H1 (cell line): ENCODE results near the gene MTMR2. TPM values are rescaled to one million over a fixed set of nuclear protein-coding genes. Genes with fewer than 3 reads are reported as not detected.

Experiments used
- CTCF ChIA-PET: fragments of 300-600 bp; sonication (Branson Sonifier 250); formaldehyde crosslinking; loops from one replicate; lab custom pipeline; 2021; ENCODE audit not compliant: partially characterized antibody; lab: Charles Lee
- POLR2A ChIA-PET: fragments of 300-600 bp; sonication (Branson Sonifier 250); formaldehyde crosslinking; loops from one replicate; lab custom pipeline; 2021; ENCODE audit warnings: inconsistent platforms; ENCODE audit not compliant: partially characterized antibody; lab: Charles Lee
- DNase-seq, 2 experiments: peaks; one replicate each; pipeline versions ENCODE4 v3.0.0 to v3.0.0-alpha.2; 2010 to 2022; ENCODE audit warnings: low spot score in 2 of 2, low read depth in 1 of 2, mixed read lengths in 1 of 2
- FAIRE-seq: peaks from 2 replicates; lab custom pipeline; 2011; peaks lifted over from hg19 to GRCh38; lab: Jason Lieb, UNC
- H2AFZ ChIP-seq: 2 replicates; pipeline ENCODE4 v1.8.1; 2012; ENCODE audit warnings: low read length, inconsistent platforms
- H2AK5ac ChIP-seq: 2 replicates; pipeline ENCODE4 v1.6.1; 2013; ENCODE audit warnings: low read depth, low read length
- H2BK120ac ChIP-seq: replicated peaks from 2 replicates; pipeline ENCODE3; 2013; ENCODE audit warnings: low read depth, low read length, inconsistent platforms
- H2BK12ac ChIP-seq: 2 replicates; pipeline ENCODE4 v1.6.1; 2013; ENCODE audit warnings: low read depth, low read length
- H2BK15ac ChIP-seq: 2 replicates; pipeline ENCODE4 v1.6.1; 2013; ENCODE audit warnings: low read length
- H2BK20ac ChIP-seq: 2 replicates; pipeline ENCODE4 v1.6.1; 2013; ENCODE audit warnings: low read length
- H2BK5ac ChIP-seq: 2 replicates; pipeline ENCODE4 v1.6.1; 2013; ENCODE audit warnings: low read depth, low read length
- H3K14ac ChIP-seq: 2 replicates; pipeline ENCODE4 v1.6.1; 2013; ENCODE audit warnings: inconsistent platforms; ENCODE audit not compliant: insufficient read length
- H3K18ac ChIP-seq: 2 replicates; pipeline ENCODE4 v1.6.1; 2013; ENCODE audit warnings: low read length; ENCODE audit errors: extremely low read depth
- H3K23ac ChIP-seq: 2 replicates; pipeline ENCODE4 v1.6.1; 2013; ENCODE audit warnings: inconsistent platforms; ENCODE audit not compliant: insufficient read length
- H3K23me2 ChIP-seq: 2 replicates; pipeline ENCODE4 v1.6.1; 2013; ENCODE audit warnings: low read depth, low read length
- H3K27ac ChIP-seq: 2 replicates; pipeline ENCODE4 v1.6.1; 2011; ENCODE audit warnings: low read depth, low read length, inconsistent platforms
- H3K27me3 ChIP-seq, 4 experiments: replicated peaks in 1 of 4; 1 replicate in 1 of 4; 2 replicates in 3 of 4; pipeline versions ENCODE4 v1.6.1 to v1.8.1; 2011 to 2013; ENCODE audit warnings: low read length in 3 of 4, mild to moderate bottlenecking in 3 of 4, inconsistent platforms in 2 of 4, mixed read lengths in 2 of 4, moderate library complexity in 1 of 4; ENCODE audit not compliant: control insufficient read depth in 3 of 4, insufficient read depth in 3 of 4; ENCODE audit errors: extremely low read depth in 1 of 4
- H3K36me3 ChIP-seq, 4 experiments: 2 replicates each; pipeline versions ENCODE4 v1.6.1 to v1.8.1; 2011 to 2013; ENCODE audit warnings: mild to moderate bottlenecking in 4 of 4, low read length in 3 of 4, moderate library complexity in 2 of 4, control low read depth in 1 of 4, inconsistent platforms in 1 of 4; ENCODE audit not compliant: insufficient read depth in 4 of 4, control insufficient read depth in 2 of 4
- H3K4ac ChIP-seq: replicated peaks from 2 replicates; pipeline ENCODE3; 2013; ENCODE audit warnings: low read length, low read depth, mixed read lengths, inconsistent platforms; ENCODE audit not compliant: insufficient read length
- H3K4me1 ChIP-seq, 4 experiments: replicated peaks in 1 of 4; 1 replicate in 1 of 4; 2 replicates in 3 of 4; pipeline versions ENCODE4 v1.6.1 to v1.8.1; 2011 to 2013; ENCODE audit warnings: low read length in 3 of 4, inconsistent platforms in 2 of 4, mixed read lengths in 1 of 4; ENCODE audit not compliant: insufficient read depth in 4 of 4, control insufficient read depth in 3 of 4
- H3K4me2 ChIP-seq, 2 experiments: 2 replicates each; pipeline versions ENCODE4 v1.6.1 to v1.8.1; 2011 to 2013; ENCODE audit warnings: low read depth in 2 of 2, low read length in 2 of 2, control low read depth in 1 of 2, inconsistent platforms in 1 of 2, mild to moderate bottlenecking in 1 of 2; ENCODE audit not compliant: insufficient read depth in 1 of 2
- H3K4me3 ChIP-seq, 4 experiments: fragments of 200-600, 300-600 bp in 1 of 4; sonication (generic), shearing (Covaris generic), sonication (Bioruptor Twin) in 1 of 4; 2 replicates each; pipeline versions ENCODE4 v1.5.1 to v1.8.1; 2011 to 2016; ENCODE audit warnings: low read length in 4 of 4, low read depth in 3 of 4, control low read depth in 2 of 4, inconsistent platforms in 2 of 4, mild to moderate bottlenecking in 2 of 4, mixed read lengths in 1 of 4, moderate library complexity in 1 of 4; ENCODE audit not compliant: insufficient read depth in 2 of 4; ENCODE audit errors: extremely low read depth in 1 of 4
- H3K56ac ChIP-seq: replicated peaks from 2 replicates; pipeline ENCODE3; 2013; ENCODE audit warnings: low read depth, mild to moderate bottlenecking, mixed read lengths, low read length, inconsistent platforms; ENCODE audit not compliant: insufficient read length
- H3K79me1 ChIP-seq: 2 replicates; pipeline ENCODE4 v1.6.1; 2013; ENCODE audit warnings: low read depth, low read length, control low read depth
- H3K79me2 ChIP-seq, 2 experiments: 2 replicates each; pipeline versions ENCODE4 v1.6.1 to v1.8.1; 2012 to 2013; ENCODE audit warnings: low read length in 2 of 2, mild to moderate bottlenecking in 2 of 2, inconsistent platforms in 1 of 2; ENCODE audit not compliant: insufficient read depth in 2 of 2, control insufficient read depth in 1 of 2
- H3K9ac ChIP-seq, 4 experiments: replicated peaks in 1 of 4; 1 replicate in 1 of 4; 2 replicates in 3 of 4; pipeline versions ENCODE4 v1.6.1 to v1.8.1; 2011 to 2013; ENCODE audit warnings: low read depth in 3 of 4, low read length in 3 of 4, control low read depth in 2 of 4, mild to moderate bottlenecking in 2 of 4, moderate library complexity in 2 of 4, inconsistent platforms in 1 of 4; ENCODE audit errors: extremely low read depth in 1 of 4
- H3K9me3 ChIP-seq, 2 experiments: 2 replicates each; pipeline versions ENCODE4 v1.6.1 to v1.8.1; 2012 to 2013; ENCODE audit warnings: mild to moderate bottlenecking in 2 of 2, moderate library complexity in 2 of 2, control low read depth in 1 of 2, inconsistent platforms in 1 of 2, low read depth in 1 of 2, low read length in 1 of 2, mixed read lengths in 1 of 2; ENCODE audit not compliant: insufficient read depth in 2 of 2
- H4K20me1 ChIP-seq, 2 experiments: replicated peaks in 1 of 2; 2 replicates each; pipeline versions ENCODE3 to v1.8.1; 2011 to 2013; ENCODE audit warnings: inconsistent platforms in 2 of 2, low read length in 2 of 2, mild to moderate bottlenecking in 1 of 2; ENCODE audit not compliant: insufficient read depth in 2 of 2, control insufficient read depth in 1 of 2
- H4K5ac ChIP-seq: 2 replicates; pipeline ENCODE4 v1.6.1; 2013; ENCODE audit warnings: low read length, low read depth, mixed read lengths, inconsistent platforms; ENCODE audit not compliant: insufficient read length
- H4K8ac ChIP-seq: 2 replicates; pipeline ENCODE4 v1.8.0; 2013; ENCODE audit warnings: mild to moderate bottlenecking, moderate library complexity, low read length, inconsistent platforms; ENCODE audit not compliant: insufficient read depth; ENCODE audit errors: extremely low read depth
- H4K91ac ChIP-seq: replicated peaks from 2 replicates; pipeline ENCODE3; 2013; ENCODE audit warnings: low read length, mixed read lengths, inconsistent platforms; ENCODE audit not compliant: insufficient read length
- BACH1 ChIP-seq: IDR thresholded peaks from 2 replicates; pipeline ENCODE4 v1.6.1; 2012; ENCODE audit warnings: low read length, improper control_type of control experiment
- CBX5 ChIP-seq: fragments of 300-800, 300-1000 bp; sonication (generic); IDR thresholded peaks from 2 replicates; pipeline ENCODE4 v1.7.1; 2016; ENCODE audit warnings: antibody characterized with exemption, low read length, low read depth
- CHD1 ChIP-seq: IDR thresholded peaks from 2 replicates; pipeline ENCODE4 v1.6.1; 2012; ENCODE audit warnings: low read depth, low read length, improper control_type of control experiment
- CTBP2 ChIP-seq: IDR thresholded peaks from 2 replicates; pipeline ENCODE4 v1.7.0; 2011; ENCODE audit warnings: borderline replicate concordance, mild to moderate bottlenecking, moderate library complexity, mixed read lengths, low read length; ENCODE audit not compliant: insufficient read depth, insufficient read length
- EGR1 ChIP-seq: IDR thresholded peaks from 2 replicates; pipeline ENCODE4 v1.6.1; 2011; ENCODE audit warnings: low read depth, low read length, borderline replicate concordance
- HDAC6 ChIP-seq: IDR thresholded peaks from one replicate; pipeline ENCODE4 v1.7.1; 2012; ENCODE audit warnings: low read depth, mild to moderate bottlenecking, inconsistent platforms, low read length, moderate library complexity
- KDM4A ChIP-seq: IDR thresholded peaks from one replicate; pipeline ENCODE4 v1.7.1; 2012; ENCODE audit warnings: low read depth, mild to moderate bottlenecking, moderate library complexity, low read length, inconsistent platforms; ENCODE audit not compliant: severe bottlenecking
- PHF8 ChIP-seq: fragments of 200-600 bp; sonication (generic); conservative IDR thresholded peaks from 2 replicates; pipeline ENCODE4 v1.7.1; 2012; ENCODE audit warnings: low read depth, mild to moderate bottlenecking, inconsistent platforms, low read length, moderate library complexity
- RXRA ChIP-seq: IDR thresholded peaks from 2 replicates; pipeline ENCODE4 v1.6.1; 2011; ENCODE audit warnings: low read depth, mild to moderate bottlenecking, low read length, moderate library complexity; ENCODE audit not compliant: insufficient read depth
- SIRT6 ChIP-seq: IDR thresholded peaks from one replicate; pipeline ENCODE4 v1.7.1; 2012; ENCODE audit warnings: low read length, inconsistent platforms
- YY1 ChIP-seq: IDR thresholded peaks from 2 replicates; pipeline ENCODE4 v1.6.1; 2011; ENCODE audit warnings: low read depth, mild to moderate bottlenecking, low read length
- WGBS, 2 experiments: shearing (Covaris generic) in 1 of 2; methylation state at CpG; one replicate each; pipeline versions ENCODE4 v1.1.6 to v1.1.7; 2013 to 2015; ENCODE audit warnings: low lambda C conversion rate in 2 of 2, mixed read lengths in 2 of 2, inconsistent platforms in 1 of 2, low coverage in 1 of 2, missing lambda C conversion rate in 1 of 2; ENCODE audit not compliant: insufficient replicate concordance in 2 of 2, insufficient coverage in 1 of 2, insufficient read length in 1 of 2; ENCODE audit errors: extremely low coverage in 1 of 2, missing lambda C conversion rate in 1 of 2; 5-methylcytosine and 5-hydroxymethylcytosine counted together
- polyA plus RNA-seq, 7 experiments: library from polyadenylated mRNA; depleted of rRNA in 3 of 7; stranded (reverse) in 5 of 7; unstranded in 2 of 7; fragments of >200 nt in 5 of 7; fragments of 200-250 nt in 2 of 7; gene quantifications; 1 replicate in 5 of 7; 2 replicates in 1 of 7; 4 replicates in 1 of 7; pipeline versions ENCODE4 v1.2.1 to v1.2.3, GENCODE V29; 2011 to 2013; ENCODE audit warnings: missing spikeins in 2 of 7, mixed read lengths in 2 of 7
- total RNA-seq: library from RNA; stranded (reverse); fragmentation: NEBNext Ultra II Directional; extraction: Animal tissue kit (Norgen Biotek cat#: 25700); gene quantifications from 2 replicates; pipeline ENCODE4 v1.2.1, GENCODE V29; 2021
- TF ChIP-seq, protein P1 (sequence below), 3 experiments: IDR thresholded peaks; 1 replicate in 2 of 3; 2 replicates in 1 of 3; pipeline versions ENCODE4 v1.5.1 to v1.6.1; 2011; ENCODE audit warnings: low read length in 3 of 3, mild to moderate bottlenecking in 3 of 3, inconsistent platforms in 2 of 3, low read depth in 1 of 3, moderate library complexity in 1 of 3; ENCODE audit not compliant: insufficient read depth in 1 of 3; ENCODE audit errors: control extremely low read depth in 1 of 3

Gene MTMR2
- total and polyA plus RNA-seq, 2 of the 8 experiments (the other 6 are each of a cell fraction or from before 2014, with no cell fraction given), result 16.7 to 52.9 TPM

DNA sequence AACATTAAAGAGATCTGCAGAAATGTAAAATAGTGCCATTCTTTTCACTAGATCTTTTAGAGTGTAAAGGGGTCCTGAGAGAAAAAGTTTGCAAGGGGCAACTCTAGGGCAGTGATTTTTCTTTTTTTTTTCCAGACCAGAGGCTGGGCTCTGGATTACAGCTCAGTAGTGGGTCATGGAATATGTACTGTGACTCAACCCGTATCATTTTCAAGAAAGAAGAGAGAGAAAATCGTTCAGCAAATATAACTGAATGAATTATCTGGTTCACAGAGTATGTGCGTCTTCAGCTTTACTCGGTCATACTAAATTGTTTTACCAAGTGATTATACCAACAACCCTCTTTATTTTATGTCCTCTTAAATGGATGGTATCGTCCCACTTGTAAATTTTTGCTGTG is 129.8 kb downstream of the MTMR2 start:
- no peak overlapping the region for H3K27ac ChIP-seq
- peaks cover 18 to 85% of the 10 kb centered on the region in 2 experiments for H3K79me2 ChIP-seq
- no peak overlapping the region for H2BK20ac ChIP-seq
- no peak overlapping the region for H2BK120ac ChIP-seq
- H3K9me3 ChIP-seq, result no peaks in the 10 kb centered on the region
- H3K4me3 ChIP-seq, result no peak overlapping the region
- H2AK5ac ChIP-seq, result no peak overlapping the region
- H4K5ac ChIP-seq, result no peak overlapping the region
- FAIRE-seq, result no peak
- POLR2A ChIA-PET, result no interaction called here
- H4K20me1 ChIP-seq, result peaks cover 2 to 7% of the 10 kb centered on the region in 2 experiments
- H3K23me2 ChIP-seq, result peaks cover 6% of the 10 kb centered on the region
- peaks cover 0 to 2% (median under 1%) of the 10 kb centered on the region in 4 experiments; a peak in 1 of 8 replicates for H3K36me3 ChIP-seq
- no peak overlapping the region for H3K56ac ChIP-seq
- no peak for DNase-seq
- no peak overlapping the region for H4K91ac ChIP-seq
- H3K18ac ChIP-seq, result no peak overlapping the region
- H4K8ac ChIP-seq, result no peak overlapping the region
- H2BK15ac ChIP-seq, result no peak overlapping the region
- H2BK5ac ChIP-seq, result no peak overlapping the region
- H3K4ac ChIP-seq, result no peak overlapping the region
- H3K14ac ChIP-seq, result no peak overlapping the region
- peaks cover 0 to 5% (median 0%) of the 10 kb centered on the region in 4 experiments; a peak in 1 of 7 replicates for H3K4me1 ChIP-seq
- H3K79me1 ChIP-seq, result peaks cover 4% of the 10 kb centered on the region; the same call in 1 of the 2 replicates
- no peak overlapping the region for H2AFZ ChIP-seq
- no peak overlapping the region for H2BK12ac ChIP-seq
- 90% methylated on average over 5 of the region's 5 CpGs; no CpG with 5 or more reads in 1 of the 2 experiments for WGBS, 2 experiments
- no peak overlapping the region for H3K23ac ChIP-seq
- no peak overlapping the region for H3K4me2 ChIP-seq
- H3K27me3 ChIP-seq, result no peaks in the 10 kb centered on the region
- CTCF ChIA-PET, result interaction anchor here (0.9 to 3.1 kb wide), 2 partner anchors 10 to 41 kb away, joined by 3 to 9 read pairs; no protein-coding TSS in a partner anchor
- H3K9ac ChIP-seq, result no peak overlapping the region
- no peak for TF ChIP-seq YY1
- TF ChIP-seq KDM4A, result no peak
- no peak for TF ChIP-seq PHF8
- TF ChIP-seq BACH1, result no peak
- TF ChIP-seq CHD1, result no peak
- TF ChIP-seq SIRT6, result no peak
- TF ChIP-seq RXRA, result no peak
- no peak for TF ChIP-seq EGR1
- TF ChIP-seq, protein P1, sequence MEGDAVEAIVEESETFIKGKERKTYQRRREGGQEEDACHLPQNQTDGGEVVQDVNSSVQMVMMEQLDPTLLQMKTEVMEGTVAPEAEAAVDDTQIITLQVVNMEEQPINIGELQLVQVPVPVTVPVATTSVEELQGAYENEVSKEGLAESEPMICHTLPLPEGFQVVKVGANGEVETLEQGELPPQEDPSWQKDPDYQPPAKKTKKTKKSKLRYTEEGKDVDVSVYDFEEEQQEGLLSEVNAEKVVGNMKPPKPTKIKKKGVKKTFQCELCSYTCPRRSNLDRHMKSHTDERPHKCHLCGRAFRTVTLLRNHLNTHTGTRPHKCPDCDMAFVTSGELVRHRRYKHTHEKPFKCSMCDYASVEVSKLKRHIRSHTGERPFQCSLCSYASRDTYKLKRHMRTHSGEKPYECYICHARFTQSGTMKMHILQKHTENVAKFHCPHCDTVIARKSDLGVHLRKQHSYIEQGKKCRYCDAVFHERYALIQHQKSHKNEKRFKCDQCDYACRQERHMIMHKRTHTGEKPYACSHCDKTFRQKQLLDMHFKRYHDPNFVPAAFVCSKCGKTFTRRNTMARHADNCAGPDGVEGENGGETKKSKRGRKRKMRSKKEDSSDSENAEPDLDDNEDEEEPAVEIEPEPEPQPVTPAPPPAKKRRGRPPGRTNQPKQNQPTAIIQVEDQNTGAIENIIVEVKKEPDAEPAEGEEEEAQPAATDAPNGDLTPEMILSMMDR (IDR thresholded peaks at IDR 0.05; ENCODE audit: control extremely low read depth in 1 of 3, insufficient read depth in 1 of 3, low read depth in 1 of 3, low read length in 3 of 3), result no peak
- no peak for TF ChIP-seq CTBP2
- TF ChIP-seq HDAC6, result no peak
- TF ChIP-seq CBX5, result no peak
